Body of pancreas (tissue), 4 donors: ENCODE data around the gene DESI2.

ENCODE experiments used
- POLR2A ChIP-seq, 3 donors: fragments of 450-650 bp; IDR thresholded peaks; one replicate each; pipeline ENCODE4 v1.6.1; 2016; ENCODE audit warnings: antibody characterized with exemption in 3 of 3, mild to moderate bottlenecking in 2 of 3
- TF ChIP-seq, protein P1 (sequence below), 7 experiments: fragments of 450-650 bp in 4 of 7; fragments of 200-600 bp in 3 of 7; sonication (generic) in 3 of 7; IDR thresholded peaks; one replicate each; pipeline ENCODE4 v1.5.1; 2016 to 2019; ENCODE audit warnings: antibody characterized with exemption in 7 of 7

DNA sequence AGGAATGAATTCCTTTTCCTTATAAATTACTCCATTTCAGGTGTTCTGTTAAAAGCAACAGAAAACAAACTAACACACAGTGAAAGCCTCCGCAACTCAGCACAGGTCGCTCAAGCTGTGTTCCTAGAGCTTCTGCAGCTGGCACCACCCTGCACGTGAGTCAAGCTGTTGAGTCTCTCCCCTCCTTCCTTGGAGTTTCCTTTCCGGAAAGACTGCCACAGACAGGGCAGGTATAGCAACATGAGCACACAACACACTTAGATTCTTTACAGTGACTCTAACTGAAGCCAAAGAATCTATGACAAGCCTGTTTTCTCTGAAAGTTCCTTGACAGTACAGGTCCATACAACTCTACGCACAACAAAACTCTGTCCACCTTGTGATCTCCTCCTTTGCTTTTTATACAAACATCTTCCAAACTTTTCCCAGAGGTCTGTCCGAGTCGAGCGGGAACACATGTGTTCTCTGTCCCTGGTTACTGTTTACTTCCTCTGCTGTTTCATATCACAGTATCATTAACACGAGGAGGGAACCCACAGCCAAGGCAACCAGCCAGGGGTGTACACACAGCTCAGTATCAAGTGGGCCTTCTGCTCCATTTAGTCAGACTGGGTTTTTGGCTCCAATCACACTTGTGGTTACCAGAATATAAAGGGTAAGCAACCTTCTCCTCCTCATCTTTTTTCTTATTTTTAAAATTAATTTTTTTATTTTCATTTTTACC is 38.7 kb upstream of the DESI2 start:
- peak in 1 of 3 donors; percentile 16 for TF ChIP-seq POLR2A (IDR thresholded peaks at IDR 0.05)
- TF ChIP-seq, protein P1, sequence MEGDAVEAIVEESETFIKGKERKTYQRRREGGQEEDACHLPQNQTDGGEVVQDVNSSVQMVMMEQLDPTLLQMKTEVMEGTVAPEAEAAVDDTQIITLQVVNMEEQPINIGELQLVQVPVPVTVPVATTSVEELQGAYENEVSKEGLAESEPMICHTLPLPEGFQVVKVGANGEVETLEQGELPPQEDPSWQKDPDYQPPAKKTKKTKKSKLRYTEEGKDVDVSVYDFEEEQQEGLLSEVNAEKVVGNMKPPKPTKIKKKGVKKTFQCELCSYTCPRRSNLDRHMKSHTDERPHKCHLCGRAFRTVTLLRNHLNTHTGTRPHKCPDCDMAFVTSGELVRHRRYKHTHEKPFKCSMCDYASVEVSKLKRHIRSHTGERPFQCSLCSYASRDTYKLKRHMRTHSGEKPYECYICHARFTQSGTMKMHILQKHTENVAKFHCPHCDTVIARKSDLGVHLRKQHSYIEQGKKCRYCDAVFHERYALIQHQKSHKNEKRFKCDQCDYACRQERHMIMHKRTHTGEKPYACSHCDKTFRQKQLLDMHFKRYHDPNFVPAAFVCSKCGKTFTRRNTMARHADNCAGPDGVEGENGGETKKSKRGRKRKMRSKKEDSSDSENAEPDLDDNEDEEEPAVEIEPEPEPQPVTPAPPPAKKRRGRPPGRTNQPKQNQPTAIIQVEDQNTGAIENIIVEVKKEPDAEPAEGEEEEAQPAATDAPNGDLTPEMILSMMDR (IDR thresholded peaks at IDR 0.05): no peak
